ENCODE results near the gene DTYMK. TPM values are rescaled to one million over a fixed set of nuclear protein-coding genes. Genes with fewer than 3 reads are reported as not detected.
"Not testable (repeated sequence)": the region's sequence is repeated elsewhere in the genome, so short reads cannot be mapped to it uniquely, and the experiment has no call there.

The DTYMK gene
- total RNA-seq, 1 donor from 2014 or later, result 15.7 TPM

- DNase-seq (ENCODE audit: low spot score), result no peak
Measured at GRCh38 chr2:241672243-241673188, 14.1 kb downstream of the DTYMK start.

- DNase-seq (ENCODE audit: low spot score), result no peak
Measured at GRCh38 chr2:241671457-241672240, 15.0 kb downstream of the DTYMK start.

- no peak for DNase-seq (ENCODE audit: low spot score)
Measured at GRCh38 chr2:241670333-241671110, 16.1 kb downstream of the DTYMK start.

GRCh38 chr2:241668839-241669238, 17.8 kb downstream of the DTYMK start:
- no peak for DNase-seq (ENCODE audit: low spot score)

GRCh38 chr2:241668354-241668753, 18.3 kb downstream of the DTYMK start:
- DNase-seq (ENCODE audit: low spot score), result no peak

- DNase-seq (ENCODE audit: low spot score), result no peak
Measured at GRCh38 chr2:241666627-241667400, 19.8 kb downstream of the DTYMK start.

- DNase-seq (ENCODE audit: low spot score), result no peak
Measured at GRCh38 chr2:241665731-241666440, 20.7 kb downstream of the DTYMK start.

- not testable (repeated sequence) for DNase-seq (ENCODE audit: low spot score)
Measured at GRCh38 chr2:241662731-241663130, 23.9 kb downstream of the DTYMK start.

GRCh38 chr2:241660593-241661213, 25.9 kb downstream of the DTYMK start:
- DNase-seq (ENCODE audit: low spot score), result no peak

- peak; percentile 61 for DNase-seq (ENCODE audit: low spot score)
Measured at GRCh38 chr2:241659150-241659739, 27.4 kb downstream of the DTYMK start.

GRCh38 chr2:241658296-241658695, 28.3 kb downstream of the DTYMK start:
- DNase-seq (ENCODE audit: low spot score), result no peak

GRCh38 chr2:241657786-241658254, 28.8 kb downstream of the DTYMK start:
- no peak for DNase-seq (ENCODE audit: low spot score)

GRCh38 chr2:241656190-241656741, 30.3 kb downstream of the DTYMK start:
- DNase-seq (ENCODE audit: low spot score), result no peak

GRCh38 chr2:241655516-241656189, 31.0 kb downstream of the DTYMK start:
- no peak for DNase-seq (ENCODE audit: low spot score)

GRCh38 chr2:241654551-241654950, 32.1 kb downstream of the DTYMK start:
- DNase-seq (ENCODE audit: low spot score), result no peak

GRCh38 chr2:241653210-241653750, 33.3 kb downstream of the DTYMK start:
- DNase-seq (ENCODE audit: low spot score), result no peak

- DNase-seq (ENCODE audit: low spot score), result no peak
Measured at GRCh38 chr2:241652722-241653121, 33.9 kb downstream of the DTYMK start.

GRCh38 chr2:241652142-241652541, 34.5 kb downstream of the DTYMK start:
- no peak for DNase-seq (ENCODE audit: low spot score)

Measured in ureter (tissue), 1 donor.